ENCODE results near the gene OPTC. TPM values are rescaled to one million over a fixed set of nuclear protein-coding genes. Genes with fewer than 3 reads are reported as not detected.
"Not testable (repeated sequence)": the region's sequence is repeated elsewhere in the genome, so short reads cannot be mapped to it uniquely, and the experiment has no call there.

The OPTC gene
- total RNA-seq, 5 donors from 2014 or later (not counting 1 experiment from before 2014, with no cell fraction given), result not detected

DNA sequence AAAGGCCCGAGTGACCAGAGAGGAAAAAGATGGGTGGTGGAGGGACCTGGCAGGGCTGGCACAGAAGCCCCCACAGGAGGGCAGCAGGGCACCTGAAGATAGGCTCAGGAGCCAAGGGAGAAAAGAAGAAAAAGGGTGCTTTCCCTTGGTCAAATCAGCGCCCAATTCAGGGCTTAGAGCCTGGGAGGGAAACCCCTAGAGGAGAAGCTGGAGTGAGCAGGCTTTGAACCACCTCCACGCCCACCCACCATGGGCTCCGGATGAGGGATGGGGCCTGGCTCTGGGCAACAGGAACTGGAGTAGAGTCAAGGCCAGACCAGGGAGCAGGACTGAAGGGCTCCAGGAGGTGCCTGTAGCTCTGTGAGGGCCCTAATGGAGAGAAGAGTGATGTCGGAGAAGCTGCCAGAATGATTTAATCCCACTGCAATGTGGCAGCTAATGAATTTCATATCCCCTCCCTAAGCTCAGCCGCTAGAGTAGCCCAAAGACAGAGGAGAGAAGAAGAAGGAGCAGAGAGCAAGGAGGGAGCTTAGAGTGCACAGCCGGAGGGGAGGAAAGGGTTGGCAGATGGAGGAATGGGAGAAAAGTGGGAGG lies 30.4 kb upstream of the OPTC start:
- no peak overlapping the region for H3K4me3 Mint-ChIP-seq
- H3K27me3 Mint-ChIP-seq, result peaks cover 35 to 39% of the 10 kb centered on the region in 2 donors
- peaks cover 0 to 39% of the 10 kb centered on the region in 2 experiments for H3K27me3 ChIP-seq (replicated peaks in 1 of 2; ENCODE audit: control insufficient read depth in 2 of 2, extremely low read depth in 1 of 2, insufficient read depth in 2 of 2, low read length in 1 of 2)
- ChIA-PET POLR2A (no interaction called here), CTCF (no interaction called here)
- ATAC-seq (replicated peaks in 1 of 4), result no peak
- H3K36me3 Mint-ChIP-seq, result no peaks in the 10 kb centered on the region
- no peaks in the 10 kb centered on the region for H3K4me1 ChIP-seq (ENCODE audit: control insufficient read depth in 1 of 2, extremely low read depth in 1 of 2, insufficient read depth in 2 of 2, low read length in 2 of 2)
- no peaks in the 10 kb centered on the region for H3K9me3 ChIP-seq
- no peak overlapping the region for H3K4me3 ChIP-seq (ENCODE audit: control insufficient read depth in 1 of 2, extremely low read depth in 1 of 2, low read length in 1 of 2)
- H3K9me3 Mint-ChIP-seq, result no peaks in the 10 kb centered on the region
- no peak for DNase-seq
- H3K36me3 ChIP-seq (ENCODE audit: control insufficient read depth in 2 of 2, extremely low read depth in 1 of 2, insufficient read depth in 1 of 2, low read length in 1 of 2), result no peaks in the 10 kb centered on the region
- H3K4me1 Mint-ChIP-seq, result peaks cover 0 to 8% (median 0%) of the 10 kb centered on the region in 3 donors
- WGBS (ENCODE audit: insufficient coverage), result 81% methylated on average over 3 of the region's 7 CpGs
- no peak overlapping the region for H3K27ac Mint-ChIP-seq
- H3K27ac ChIP-seq (ENCODE audit: low read length), result no peak overlapping the region

DNA sequence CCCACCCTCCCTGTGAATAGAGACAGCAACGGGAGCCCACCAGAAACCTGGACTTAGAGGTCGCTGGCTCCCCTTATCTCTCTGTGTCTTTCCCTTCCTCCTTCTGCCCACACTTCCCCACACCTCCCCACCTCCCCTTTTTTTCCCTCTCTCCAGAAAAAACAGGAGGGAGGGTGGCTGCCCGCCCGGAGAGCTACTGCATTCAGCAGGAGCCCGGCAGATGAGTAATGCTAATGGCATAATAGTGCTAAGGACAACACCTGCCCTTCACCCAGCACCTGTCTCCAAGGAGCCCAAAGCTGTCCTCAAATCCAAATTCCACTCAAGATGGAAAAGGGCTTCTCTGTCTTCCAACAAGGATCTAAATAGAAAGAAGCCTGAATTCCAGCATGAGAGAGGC lies 29.7 kb upstream of the OPTC start:
- 17% methylated on average over 2 of the region's 5 CpGs for WGBS (ENCODE audit: insufficient coverage)
- Mint-ChIP-seq H3K4me1 (peaks cover 0 to 8% (median 0%) of the 10 kb centered on the region in 3 donors), H3K27ac (no peak overlapping the region), H3K9me3 (no peaks in the 10 kb centered on the region), H3K27me3 (peaks cover 36% of the 10 kb centered on the region in 2 donors), H3K4me3 (no peak overlapping the region), H3K36me3 (no peaks in the 10 kb centered on the region)
- ChIA-PET CTCF (interaction anchor here in 1 of 2 donors (0.6 kb wide), 1 partner anchor 334 kb away, joined by 6 read pairs; no protein-coding TSS in a partner anchor), POLR2A (no interaction called here)
- Histone ChIP-seq H3K36me3 (ENCODE audit: control insufficient read depth in 2 of 2, extremely low read depth in 1 of 2, insufficient read depth in 1 of 2, low read length in 1 of 2) (no peaks in the 10 kb centered on the region), H3K27ac (ENCODE audit: low read length) (no peak overlapping the region), H3K27me3 (replicated peaks in 1 of 2; ENCODE audit: control insufficient read depth in 2 of 2, extremely low read depth in 1 of 2, insufficient read depth in 2 of 2, low read length in 1 of 2) (peaks cover 0 to 43% of the 10 kb centered on the region in 2 experiments), H3K4me3 (ENCODE audit: control insufficient read depth in 1 of 2, extremely low read depth in 1 of 2, low read length in 1 of 2) (no peak overlapping the region), H3K9me3 (no peaks in the 10 kb centered on the region), H3K4me1 (ENCODE audit: control insufficient read depth in 1 of 2, extremely low read depth in 1 of 2, insufficient read depth in 2 of 2, low read length in 2 of 2) (no peaks in the 10 kb centered on the region)
- ATAC-seq (replicated peaks in 1 of 4), result no peak
- no peak for DNase-seq

- no peak overlapping the region for H3K27ac Mint-ChIP-seq
- Histone ChIP-seq H3K36me3 (ENCODE audit: control insufficient read depth in 2 of 2, extremely low read depth in 1 of 2, insufficient read depth in 1 of 2, low read length in 1 of 2) (no peaks in the 10 kb centered on the region), H3K27me3 (replicated peaks in 1 of 2; ENCODE audit: control insufficient read depth in 2 of 2, extremely low read depth in 1 of 2, insufficient read depth in 2 of 2, low read length in 1 of 2) (peaks cover 0 to 48% of the 10 kb centered on the region in 2 experiments), H3K4me3 (ENCODE audit: control insufficient read depth in 1 of 2, extremely low read depth in 1 of 2, low read length in 1 of 2) (no peak overlapping the region), H3K9me3 (no peaks in the 10 kb centered on the region), H3K4me1 (ENCODE audit: control insufficient read depth in 1 of 2, extremely low read depth in 1 of 2, insufficient read depth in 2 of 2, low read length in 2 of 2) (no peaks in the 10 kb centered on the region), H3K27ac (ENCODE audit: low read length) (no peak overlapping the region)
- no peaks in the 10 kb centered on the region for H3K36me3 Mint-ChIP-seq
- DNase-seq, result no peak
- ChIA-PET POLR2A (no interaction called here), CTCF (interaction anchor here in 1 of 2 donors (0.6 kb wide), 2 partner anchors 12 to 335 kb away, joined by 5 to 6 read pairs; no protein-coding TSS in a partner anchor)
- ATAC-seq (replicated peaks in 1 of 4), result no peak
- H3K4me1 Mint-ChIP-seq, result peaks cover 0 to 8% (median 0%) of the 10 kb centered on the region in 3 donors
- H3K27me3 Mint-ChIP-seq, result peaks cover 35 to 36% of the 10 kb centered on the region in 2 donors
- 79% methylated on average over 3 of the region's 3 CpGs for WGBS (ENCODE audit: insufficient coverage)
- no peaks in the 10 kb centered on the region for H3K9me3 Mint-ChIP-seq
- no peak overlapping the region for H3K4me3 Mint-ChIP-seq
Observed at GRCh38 chr1:203464743-203465142, 29.2 kb upstream of the OPTC start.

- H3K4me3 ChIP-seq (ENCODE audit: control insufficient read depth in 1 of 2, extremely low read depth in 1 of 2, low read length in 1 of 2), result no peak overlapping the region
- no peaks in the 10 kb centered on the region for H3K9me3 Mint-ChIP-seq
- 80% methylated on average over 10 of the region's 11 CpGs for WGBS (ENCODE audit: insufficient coverage)
- no peaks in the 10 kb centered on the region for H3K36me3 Mint-ChIP-seq
- ATAC-seq (replicated peaks in 1 of 4) (no peak), DNase-seq (no peak)
- ChIA-PET CTCF (interaction anchor here in 1 of 2 donors (0.6 kb wide), 1 partner anchor 11 kb away, joined by 5 read pairs; no protein-coding TSS in a partner anchor), POLR2A (no interaction called here)
- peaks cover 0 to 53% of the 10 kb centered on the region in 2 experiments for H3K27me3 ChIP-seq (replicated peaks in 1 of 2; ENCODE audit: control insufficient read depth in 2 of 2, extremely low read depth in 1 of 2, insufficient read depth in 2 of 2, low read length in 1 of 2)
- no peak overlapping the region for H3K27ac Mint-ChIP-seq
- no peaks in the 10 kb centered on the region for H3K4me1 ChIP-seq (ENCODE audit: control insufficient read depth in 1 of 2, extremely low read depth in 1 of 2, insufficient read depth in 2 of 2, low read length in 2 of 2)
- H3K27me3 Mint-ChIP-seq, result peaks cover 32 to 38% of the 10 kb centered on the region in 2 donors
- H3K4me1 Mint-ChIP-seq, result peaks cover 0 to 8% (median 0%) of the 10 kb centered on the region in 3 donors
- H3K4me3 Mint-ChIP-seq, result no peak overlapping the region
- H3K27ac ChIP-seq (ENCODE audit: low read length), result no peak overlapping the region
- H3K9me3 ChIP-seq, result no peaks in the 10 kb centered on the region
- H3K36me3 ChIP-seq (ENCODE audit: control insufficient read depth in 2 of 2, extremely low read depth in 1 of 2, insufficient read depth in 1 of 2, low read length in 1 of 2), result no peaks in the 10 kb centered on the region
Observed at GRCh38 chr1:203465146-203465798, 28.7 kb upstream of the OPTC start.

GRCh38 chr1:203465948-203466347 lies 28.0 kb upstream of the OPTC start:
- Mint-ChIP-seq H3K4me1 (peaks cover 0 to 6% (median 0%) of the 10 kb centered on the region in 3 donors), H3K27me3 (peaks cover 28 to 41% of the 10 kb centered on the region in 2 donors), H3K27ac (no peak overlapping the region), H3K4me3 (no peak overlapping the region), H3K36me3 (no peaks in the 10 kb centered on the region), H3K9me3 (no peaks in the 10 kb centered on the region)
- ChIA-PET CTCF (no interaction called here), POLR2A (no interaction called here)
- DNase-seq (no peak), ATAC-seq (replicated peaks in 1 of 4) (no peak)
- H3K9me3 ChIP-seq, result no peaks in the 10 kb centered on the region
- WGBS (ENCODE audit: insufficient coverage), result 43% methylated on average over 5 of the region's 7 CpGs
- no peak overlapping the region for H3K4me3 ChIP-seq (ENCODE audit: control insufficient read depth in 1 of 2, extremely low read depth in 1 of 2, low read length in 1 of 2)
- peaks cover 0 to 54% of the 10 kb centered on the region in 2 experiments for H3K27me3 ChIP-seq (replicated peaks in 1 of 2; ENCODE audit: control insufficient read depth in 2 of 2, extremely low read depth in 1 of 2, insufficient read depth in 2 of 2, low read length in 1 of 2)
- H3K4me1 ChIP-seq (ENCODE audit: control insufficient read depth in 1 of 2, extremely low read depth in 1 of 2, insufficient read depth in 2 of 2, low read length in 2 of 2), result no peaks in the 10 kb centered on the region
- H3K27ac ChIP-seq (ENCODE audit: low read length), result no peak overlapping the region
- H3K36me3 ChIP-seq (ENCODE audit: control insufficient read depth in 2 of 2, extremely low read depth in 1 of 2, insufficient read depth in 1 of 2, low read length in 1 of 2), result no peaks in the 10 kb centered on the region

- peaks cover 20 to 37% of the 10 kb centered on the region in 2 donors for H3K27me3 Mint-ChIP-seq
- ATAC-seq (replicated peaks in 1 of 4); POLR2A ChIA-PET; H3K27ac Mint-ChIP-seq; H3K4me1 Mint-ChIP-seq; H3K4me3 Mint-ChIP-seq; H3K4me1 ChIP-seq (ENCODE audit: control insufficient read depth in 1 of 2, extremely low read depth in 1 of 2, insufficient read depth in 2 of 2, low read length in 2 of 2); H3K36me3 ChIP-seq (ENCODE audit: control insufficient read depth in 2 of 2, extremely low read depth in 1 of 2, insufficient read depth in 1 of 2, low read length in 1 of 2); DNase-seq; H3K27ac ChIP-seq (ENCODE audit: low read length); H3K4me3 ChIP-seq (ENCODE audit: control insufficient read depth in 1 of 2, extremely low read depth in 1 of 2, low read length in 1 of 2); H3K9me3 ChIP-seq; H3K36me3 Mint-ChIP-seq; H3K9me3 Mint-ChIP-seq; CTCF ChIA-PET: not testable (repeated sequence)
- 95% methylated on average over 10 of the region's 13 CpGs for WGBS (ENCODE audit: insufficient coverage)
- H3K27me3 ChIP-seq (replicated peaks in 1 of 2; ENCODE audit: control insufficient read depth in 2 of 2, extremely low read depth in 1 of 2, insufficient read depth in 2 of 2, low read length in 1 of 2), result peaks cover 0 to 53% of the 10 kb centered on the region in 2 experiments
Observed at GRCh38 chr1:203466906-203467549, 26.9 kb upstream of the OPTC start.

All from T-cell (primary cell).